HG02943 (cell line): ENCODE measurements around the gene RPS6KL1.

Experiments used
- ATAC-seq: cut with Tn5 transposase; IDR thresholded peaks from one replicate; pipeline ENCODE4 v1.9.1; 2021; ENCODE audit warnings: mild to moderate bottlenecking, low read depth, moderate library complexity; ENCODE audit not compliant: unreplicated experiment

RPS6KL1 gene

GRCh38 chr14:74917178-74917543 lies 5.9 kb downstream of the RPS6KL1 start:
- no peak for ATAC-seq

- no peak for ATAC-seq
Observed at GRCh38 chr14:74915826-74916225, 7.2 kb downstream of the RPS6KL1 start.

GRCh38 chr14:74915426-74915825 lies 7.6 kb downstream of the RPS6KL1 start:
- ATAC-seq, result no peak

GRCh38 chr14:74913986-74914573 lies 9.0 kb downstream of the RPS6KL1 start:
- no peak for ATAC-seq

- no peak for ATAC-seq
Observed at GRCh38 chr14:74913393-74913910, 9.6 kb downstream of the RPS6KL1 start.

- ATAC-seq, result no peak
Observed at GRCh38 chr14:74912801-74913200, 10.3 kb downstream of the RPS6KL1 start.

GRCh38 chr14:74912111-74912510 lies 10.9 kb downstream of the RPS6KL1 start:
- ATAC-seq, result no peak

GRCh38 chr14:74911704-74912103 lies 11.4 kb downstream of the RPS6KL1 start:
- no peak for ATAC-seq

GRCh38 chr14:74911221-74911620 lies 11.8 kb downstream of the RPS6KL1 start:
- no peak for ATAC-seq

- no peak for ATAC-seq
Observed at GRCh38 chr14:74910556-74910955, 12.5 kb downstream of the RPS6KL1 start.

GRCh38 chr14:74909911-74910310 lies 13.1 kb downstream of the RPS6KL1 start:
- ATAC-seq, result no peak

GRCh38 chr14:74909501-74909900 lies 13.6 kb downstream of the RPS6KL1 start:
- no peak for ATAC-seq

- no peak for ATAC-seq
Observed at GRCh38 chr14:74908861-74909341, 14.2 kb downstream of the RPS6KL1 start.

GRCh38 chr14:74907744-74908143 lies 15.3 kb downstream of the RPS6KL1 start:
- ATAC-seq, result no peak

- no peak for ATAC-seq
Observed at GRCh38 chr14:74906925-74907521, 16.0 kb downstream of the RPS6KL1 start.

GRCh38 chr14:74905595-74906142 lies 17.4 kb downstream of the RPS6KL1 start:
- no peak for ATAC-seq

GRCh38 chr14:74904635-74905503 lies 18.2 kb downstream of the RPS6KL1 start:
- ATAC-seq, result no peak

GRCh38 chr14:74902941-74903705 lies 19.9 kb downstream of the RPS6KL1 start:
- ATAC-seq, result no peak

GRCh38 chr14:74898694-74899093 lies 24.4 kb downstream of the RPS6KL1 start:
- no peak for ATAC-seq

- ATAC-seq, result no peak
Observed at GRCh38 chr14:74898083-74898482, 25.0 kb downstream of the RPS6KL1 start.
